Panc1 (cell line): ENCODE data around the gene PRTN3.
"Not testable (repeated sequence)": the region's sequence is repeated elsewhere in the genome, so short reads cannot be mapped to it uniquely, and the experiment has no call there.

ENCODE experiments used
- CTCF ChIP-seq: fragments of 450-650 bp; IDR thresholded peaks from 2 replicates; pipeline ENCODE4 v1.5.1; 2017; ENCODE audit warnings: mild to moderate bottlenecking
- POLR2AphosphoS5 ChIP-seq: IDR thresholded peaks from 2 replicates; pipeline ENCODE4 v1.6.1; 2012; ENCODE audit warnings: mild to moderate bottlenecking, low read depth, low read length, moderate library complexity
- REST ChIP-seq, 2 experiments: IDR thresholded peaks; 2 replicates each; pipeline ENCODE4 v1.6.1; 2011 to 2012; ENCODE audit warnings: low read depth in 2 of 2, control low read depth in 1 of 2, low read length in 1 of 2, mild to moderate bottlenecking in 1 of 2, moderate library complexity in 1 of 2; ENCODE audit not compliant: insufficient read depth in 1 of 2
- SIN3A ChIP-seq: IDR thresholded peaks from 2 replicates; pipeline ENCODE4 v1.6.1; 2012; ENCODE audit warnings: low read depth, mild to moderate bottlenecking, low read length, moderate library complexity, borderline replicate concordance; ENCODE audit not compliant: insufficient read depth

GRCh38 chr19:820212-820611, 20.6 kb upstream of the PRTN3 start:
- not testable (repeated sequence) for TF ChIP-seq CTCF; REST (IDR thresholded peaks at IDR 0.05; ENCODE audit: insufficient read depth in 1 of 2, low read depth in 2 of 2, low read length in 1 of 2); SIN3A; POLR2AphosphoS5
